MM.1S (cell line): ENCODE data around the gene MEGF8.

Experiments
- EZH2 ChIP-seq: fragments of 300-600 bp; sonication (generic); optimal IDR thresholded peaks from 2 replicates; pipeline ENCODE3; 2017; ENCODE audit warnings: low read depth, mild to moderate bottlenecking, antibody characterized with exemption, low read length, mixed read lengths
- EZH2phosphoT487 ChIP-seq: fragments of 300-600 bp; sonication (generic); IDR thresholded peaks from 2 replicates; pipeline ENCODE4 v1.6.1; 2018; ENCODE audit warnings: antibody characterized with exemption, low read length
- TF ChIP-seq, protein P1 (sequence below): fragments of 300-600 bp; sonication (generic); IDR thresholded peaks from 2 replicates; pipeline ENCODE4 v1.5.1; 2016; ENCODE audit warnings: antibody characterized with exemption, low read length, mixed read lengths

DNA sequence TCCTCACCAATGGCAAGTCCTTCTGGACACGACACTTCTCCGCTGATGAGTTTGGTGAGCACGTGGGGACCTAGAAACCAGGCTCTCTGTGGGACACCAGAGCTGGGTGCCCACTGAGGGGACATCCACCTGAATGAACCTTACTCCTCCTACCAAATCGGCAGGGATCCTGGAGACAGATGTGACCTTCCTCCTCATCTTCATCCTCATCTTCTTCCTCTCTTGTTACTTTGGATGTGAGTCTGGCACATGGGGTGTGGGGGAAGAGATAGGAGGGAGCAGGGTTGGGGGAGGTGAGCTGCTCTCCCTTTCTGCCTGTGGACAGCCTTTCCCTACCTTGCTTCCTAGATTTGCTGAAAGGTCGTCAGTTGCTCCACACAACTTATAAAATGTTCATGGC is 10.4 kb upstream of the MEGF8 start:
- TF ChIP-seq, protein P1, sequence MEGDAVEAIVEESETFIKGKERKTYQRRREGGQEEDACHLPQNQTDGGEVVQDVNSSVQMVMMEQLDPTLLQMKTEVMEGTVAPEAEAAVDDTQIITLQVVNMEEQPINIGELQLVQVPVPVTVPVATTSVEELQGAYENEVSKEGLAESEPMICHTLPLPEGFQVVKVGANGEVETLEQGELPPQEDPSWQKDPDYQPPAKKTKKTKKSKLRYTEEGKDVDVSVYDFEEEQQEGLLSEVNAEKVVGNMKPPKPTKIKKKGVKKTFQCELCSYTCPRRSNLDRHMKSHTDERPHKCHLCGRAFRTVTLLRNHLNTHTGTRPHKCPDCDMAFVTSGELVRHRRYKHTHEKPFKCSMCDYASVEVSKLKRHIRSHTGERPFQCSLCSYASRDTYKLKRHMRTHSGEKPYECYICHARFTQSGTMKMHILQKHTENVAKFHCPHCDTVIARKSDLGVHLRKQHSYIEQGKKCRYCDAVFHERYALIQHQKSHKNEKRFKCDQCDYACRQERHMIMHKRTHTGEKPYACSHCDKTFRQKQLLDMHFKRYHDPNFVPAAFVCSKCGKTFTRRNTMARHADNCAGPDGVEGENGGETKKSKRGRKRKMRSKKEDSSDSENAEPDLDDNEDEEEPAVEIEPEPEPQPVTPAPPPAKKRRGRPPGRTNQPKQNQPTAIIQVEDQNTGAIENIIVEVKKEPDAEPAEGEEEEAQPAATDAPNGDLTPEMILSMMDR: no peak
- TF ChIP-seq EZH2phosphoT487 (no peak), EZH2 (no peak)
